Measurements from ENCODE around the gene COL24A1.
"Not testable (repeated sequence)": the region's sequence is repeated elsewhere in the genome, so short reads cannot be mapped to it uniquely, and the experiment has no call there.

Gene COL24A1

GRCh38 chr1:85976516-85977205 lies 179.9 kb downstream of the COL24A1 start:
- no peak for DNase-seq

- DNase-seq = no peak
These were observed 180.6 kb downstream of the COL24A1 start for GRCh38 chr1:85975912-85976371.

- DNase-seq = no peak
These were observed 194.1 kb downstream of the COL24A1 start for GRCh38 chr1:85962457-85962856.

GRCh38 chr1:85957760-85958159 lies 198.8 kb downstream of the COL24A1 start:
- DNase-seq = no peak

- DNase-seq = not testable (repeated sequence)
These were observed 201.4 kb downstream of the COL24A1 start for GRCh38 chr1:85955218-85955617.

GRCh38 chr1:85952460-85952859 lies 204.1 kb downstream of the COL24A1 start:
- no peak for DNase-seq

- no peak for DNase-seq
These were observed 209.4 kb downstream of the COL24A1 start for GRCh38 chr1:85947186-85947585.

GRCh38 chr1:85943945-85944344 lies 212.6 kb downstream of the COL24A1 start:
- DNase-seq = no peak

GRCh38 chr1:85943526-85943925 lies 213.0 kb downstream of the COL24A1 start:
- DNase-seq = no peak

GRCh38 chr1:85940656-85941306 lies 215.8 kb downstream of the COL24A1 start:
- no peak for DNase-seq

- DNase-seq = no peak
These were observed 217.7 kb downstream of the COL24A1 start for GRCh38 chr1:85938829-85939228.

GRCh38 chr1:85936470-85936869 lies 220.1 kb downstream of the COL24A1 start:
- no peak for DNase-seq

- no peak for DNase-seq
These were observed 220.5 kb downstream of the COL24A1 start for GRCh38 chr1:85936057-85936456.

- DNase-seq = no peak
These were observed 221.3 kb downstream of the COL24A1 start for GRCh38 chr1:85935234-85935633.

- no peak for DNase-seq
These were observed 222.1 kb downstream of the COL24A1 start for GRCh38 chr1:85934516-85934915.

GRCh38 chr1:85933961-85934360 lies 222.6 kb downstream of the COL24A1 start:
- no peak for DNase-seq

- no peak for DNase-seq
These were observed 244.8 kb downstream of the COL24A1 start for GRCh38 chr1:85911742-85912141.

GRCh38 chr1:85900921-85901320 lies 255.7 kb downstream of the COL24A1 start:
- no peak for DNase-seq

- no peak for DNase-seq
These were observed 257.7 kb downstream of the COL24A1 start for GRCh38 chr1:85898861-85899260.

GRCh38 chr1:85894651-85895050 lies 261.9 kb downstream of the COL24A1 start:
- DNase-seq = no peak

- no peak for DNase-seq
These were observed 264.2 kb downstream of the COL24A1 start for GRCh38 chr1:85892366-85892765.

- no peak for DNase-seq
These were observed 266.7 kb downstream of the COL24A1 start for GRCh38 chr1:85889870-85890269.

GRCh38 chr1:85888921-85889320 lies 267.7 kb downstream of the COL24A1 start:
- no peak for DNase-seq

GRCh38 chr1:85884372-85885035 lies 272.1 kb downstream of the COL24A1 start:
- no peak for DNase-seq

Measured in activated CD8-positive, alpha-beta memory T cell treated with anti-CD3 and anti-CD28 coated beads, Interleukin-2, amount 50 U/mL, for 48 hours (primary cell).